Caco-2 (cell line): ENCODE data around the gene OR10A5. TPM values are rescaled to one million over a fixed set of nuclear protein-coding genes. Genes with fewer than 3 reads are reported as not detected.

ENCODE experiments used
- BruUV-seq: library from RNA; stranded (reverse); fragments of 400-500 nt; replicated peaks from 2 replicates; lab custom pipeline; 2021; lab: Mats Ljungman, UMichigan
- CTCF ChIA-PET: fragments of 300-600 bp; sonication (Branson Sonifier 250); formaldehyde crosslinking; loops from one replicate; lab custom pipeline; 2022; ENCODE audit warnings: antibody characterized with exemption; lab: Charles Lee
- POLR2A ChIA-PET: fragments of 300-600 bp; sonication (Branson Sonifier 250); formaldehyde crosslinking; loops from one replicate; lab custom pipeline; 2022; ENCODE audit warnings: antibody characterized with exemption; lab: Charles Lee
- DNase-seq, 2 experiments: peaks; one replicate each; pipeline versions ENCODE4 v3.0.0 to v3.0.0-alpha.2; 2020 to 2022
- H3K27me3 ChIP-seq: replicated peaks from 2 replicates; pipeline ENCODE4 v1.6.0; 2011; ENCODE audit warnings: low read length; ENCODE audit not compliant: control insufficient read depth, insufficient read depth
- H3K36me3 ChIP-seq: 2 replicates; pipeline ENCODE4 v1.5.1; 2011; ENCODE audit warnings: low read length; ENCODE audit not compliant: control insufficient read depth, insufficient read depth
- H3K4me1 ChIP-seq: fragments of 250-450 bp; sonication (Bioruptor Pico); 2 replicates; pipeline ENCODE4 v1.5.1; 2020; ENCODE audit warnings: mild to moderate bottlenecking
- H3K4me3 ChIP-seq: 2 replicates; pipeline ENCODE4 v1.5.1; 2011; ENCODE audit warnings: low read depth, mild to moderate bottlenecking, control low read depth, low read length
- H3K9me3 ChIP-seq: fragments of 250-450 bp; sonication (Bioruptor Pico); 2 replicates; pipeline ENCODE4 v1.5.1; 2020; ENCODE audit warnings: mild to moderate bottlenecking, moderate library complexity
- H3K27ac Mint-ChIP-seq: one replicate; pipeline ENCODE4 v1.8.0; 2022; ENCODE audit warnings: mixed read lengths; ENCODE audit not compliant: unreplicated experiment
- H3K27me3 Mint-ChIP-seq: one replicate; pipeline ENCODE4 v1.8.0; 2022; ENCODE audit warnings: mixed read lengths; ENCODE audit not compliant: insufficient read depth, unreplicated experiment
- H3K36me3 Mint-ChIP-seq: one replicate; pipeline ENCODE4 v1.8.0; 2022; ENCODE audit warnings: mild to moderate bottlenecking, mixed read lengths; ENCODE audit not compliant: insufficient read depth, unreplicated experiment
- H3K4me1 Mint-ChIP-seq: one replicate; pipeline ENCODE4 v1.8.0; 2022; ENCODE audit warnings: low read depth, mixed read lengths; ENCODE audit not compliant: unreplicated experiment
- H3K4me3 Mint-ChIP-seq: one replicate; pipeline ENCODE4 v1.8.0; 2022; ENCODE audit warnings: mild to moderate bottlenecking, moderate library complexity, mixed read lengths; ENCODE audit not compliant: unreplicated experiment
- H3K9me3 Mint-ChIP-seq: one replicate; pipeline ENCODE4 v1.8.0; 2022; ENCODE audit warnings: mixed read lengths; ENCODE audit not compliant: unreplicated experiment
- intact Hi-C: fragments of 100-400 bp; cut with micrococcal nuclease; formaldehyde crosslinking; loops from one replicate; pipeline ENCODE4 v1.10.0; 2022; ENCODE audit not compliant: unreplicated experiment
- total RNA-seq: library from RNA; stranded (reverse); gene quantifications from 2 replicates; pipeline ENCODE4 v1.2.3, GENCODE V29; 2022
- TF ChIP-seq, protein P1 (sequence below), 2 experiments: fragments of 200-600 bp in 1 of 2; IDR thresholded peaks; 1 replicate in 1 of 2; 2 replicates in 1 of 2; pipeline versions ENCODE4 v1.5.1 to v1.8.0; 2011 to 2022; ENCODE audit warnings: antibody characterized with exemption in 1 of 2, control low read depth in 1 of 2, inconsistent platforms in 1 of 2, low read depth in 1 of 2, low read length in 1 of 2, mild to moderate bottlenecking in 1 of 2, moderate library complexity in 1 of 2; ENCODE audit not compliant: insufficient read depth in 1 of 2, severe bottlenecking in 1 of 2, unreplicated experiment in 1 of 2

OR10A5 gene
- total RNA-seq, 1 experiment from 2014 or later, result not detected

DNA sequence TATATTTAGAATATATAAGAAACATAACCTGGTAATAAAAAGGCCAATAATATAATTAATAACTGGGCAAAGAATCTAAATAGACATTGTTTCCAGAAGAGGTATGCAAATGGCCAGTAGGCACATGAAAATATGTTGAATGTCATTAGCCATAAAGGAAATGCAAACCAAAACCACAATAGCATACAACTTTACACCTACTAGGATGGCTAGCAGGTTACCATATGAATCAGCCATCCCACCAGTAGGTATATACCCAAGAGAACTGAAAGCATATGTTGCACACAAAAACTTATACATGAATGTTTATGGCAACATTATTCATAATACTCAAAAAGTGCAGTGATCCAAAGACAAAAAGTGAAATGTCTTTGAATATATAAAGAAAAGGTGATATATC is 49.5 kb downstream of the OR10A5 start:
- H3K4me1 Mint-ChIP-seq, result no peaks in the 10 kb centered on the region
- BruUV-seq, result no TSS peak
- POLR2A ChIA-PET, result no interaction called here
- no peak overlapping the region for H3K4me3 Mint-ChIP-seq
- H3K9me3 Mint-ChIP-seq, result no peaks in the 10 kb centered on the region
- no peaks in the 10 kb centered on the region for H3K4me1 ChIP-seq
- peaks cover 11% of the 10 kb centered on the region for H3K27me3 Mint-ChIP-seq
- H3K9me3 ChIP-seq, result no peaks in the 10 kb centered on the region
- TF ChIP-seq, protein P1, sequence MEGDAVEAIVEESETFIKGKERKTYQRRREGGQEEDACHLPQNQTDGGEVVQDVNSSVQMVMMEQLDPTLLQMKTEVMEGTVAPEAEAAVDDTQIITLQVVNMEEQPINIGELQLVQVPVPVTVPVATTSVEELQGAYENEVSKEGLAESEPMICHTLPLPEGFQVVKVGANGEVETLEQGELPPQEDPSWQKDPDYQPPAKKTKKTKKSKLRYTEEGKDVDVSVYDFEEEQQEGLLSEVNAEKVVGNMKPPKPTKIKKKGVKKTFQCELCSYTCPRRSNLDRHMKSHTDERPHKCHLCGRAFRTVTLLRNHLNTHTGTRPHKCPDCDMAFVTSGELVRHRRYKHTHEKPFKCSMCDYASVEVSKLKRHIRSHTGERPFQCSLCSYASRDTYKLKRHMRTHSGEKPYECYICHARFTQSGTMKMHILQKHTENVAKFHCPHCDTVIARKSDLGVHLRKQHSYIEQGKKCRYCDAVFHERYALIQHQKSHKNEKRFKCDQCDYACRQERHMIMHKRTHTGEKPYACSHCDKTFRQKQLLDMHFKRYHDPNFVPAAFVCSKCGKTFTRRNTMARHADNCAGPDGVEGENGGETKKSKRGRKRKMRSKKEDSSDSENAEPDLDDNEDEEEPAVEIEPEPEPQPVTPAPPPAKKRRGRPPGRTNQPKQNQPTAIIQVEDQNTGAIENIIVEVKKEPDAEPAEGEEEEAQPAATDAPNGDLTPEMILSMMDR (IDR thresholded peaks at IDR 0.05; ENCODE audit: insufficient read depth in 1 of 2, low read depth in 1 of 2, low read length in 1 of 2, severe bottlenecking in 1 of 2, unreplicated experiment in 1 of 2), result no peak
- H3K36me3 ChIP-seq, result no peaks in the 10 kb centered on the region
- intact Hi-C loops, result no loop called here
- CTCF ChIA-PET, result no interaction called here
- H3K4me3 ChIP-seq, result no peak overlapping the region
- H3K27me3 ChIP-seq, result no peaks in the 10 kb centered on the region
- DNase-seq, result no peak
- H3K36me3 Mint-ChIP-seq, result no peaks in the 10 kb centered on the region
- no peak overlapping the region for H3K27ac Mint-ChIP-seq

Other genes with a start within 250 kb of the OR10A5 start
- gene RRP8, start 242.1 kb upstream of the OR10A5 start, total RNA-seq, result 20.0 and 21.0 TPM in 2 replicates
- 117 and 119 TPM in 2 replicates for gene ILK, start 241.9 kb upstream of the OR10A5 start, total RNA-seq
- 142 and 143 TPM in 2 replicates for gene TAF10, start 233.5 kb upstream of the OR10A5 start, total RNA-seq
- gene TPP1, start 226.3 kb upstream of the OR10A5 start, total RNA-seq, result 61.7 TPM in 2 replicates
- gene DCHS1, start 189.9 kb upstream of the OR10A5 start, total RNA-seq, result 1.7 and 2.0 TPM in 2 replicates
- gene MRPL17, start 162.3 kb upstream of the OR10A5 start, total RNA-seq, result 57.8 and 60.8 TPM in 2 replicates
- not detected in 2 replicates for gene OR2AG2, start 73.7 kb upstream of the OR10A5 start, total RNA-seq
- not detected in 2 replicates for gene OR2AG1, start 62.7 kb upstream of the OR10A5 start, total RNA-seq
- not detected in 2 replicates for gene OR6A2, start 46.0 kb upstream of the OR10A5 start, total RNA-seq
- not detected in 2 replicates for gene OR10A2, start 17.4 kb downstream of the OR10A5 start, total RNA-seq
- not detected in 2 replicates for gene OR10A4, start 30.9 kb downstream of the OR10A5 start, total RNA-seq
- not detected in 2 replicates for gene OR2D2, start 46.8 kb downstream of the OR10A5 start, total RNA-seq
- not detected in 2 replicates for gene OR2D3, start 75.3 kb downstream of the OR10A5 start, total RNA-seq
- gene ZNF215, start 80.7 kb downstream of the OR10A5 start, total RNA-seq, result not detected in 2 replicates
- gene ZNF214, start 174.7 kb downstream of the OR10A5 start, total RNA-seq, result 0.16 and 0.70 TPM in 2 replicates
- gene NLRP14, start 174.8 kb downstream of the OR10A5 start, total RNA-seq, result not detected in 2 replicates
- gene RBMXL2, start 243.3 kb downstream of the OR10A5 start, total RNA-seq, result not detected in 2 replicates